GM10248 (cell line): ENCODE results near the gene PRELID2.

ENCODE experiments used
- CTCF ChIA-PET: fragments of 300-600 bp; sonication (Branson Sonifier 250); formaldehyde crosslinking; extraction: SDS; loops from one replicate; lab custom pipeline; 2021; ENCODE audit warnings: antibody characterized with exemption; lab: Yijun Ruan, JAX
- POLR2A ChIA-PET: fragments of 350-650 bp; sonication (Branson Sonifier 250); formaldehyde crosslinking; extraction: SDS; loops from one replicate; lab custom pipeline; 2020; ENCODE audit warnings: antibody characterized with exemption; lab: Yijun Ruan, JAX
- DNase-seq: peaks from one replicate; pipeline ENCODE4 v3.0.0; 2012; ENCODE audit errors: extremely low spot score
- TF ChIP-seq, protein P1 (sequence below): IDR thresholded peaks from 2 replicates; pipeline ENCODE4 v1.5.1; 2012; ENCODE audit warnings: mild to moderate bottlenecking, low read depth; ENCODE audit errors: extremely low read depth, missing control alignments, control extremely low read depth

Gene PRELID2

DNA sequence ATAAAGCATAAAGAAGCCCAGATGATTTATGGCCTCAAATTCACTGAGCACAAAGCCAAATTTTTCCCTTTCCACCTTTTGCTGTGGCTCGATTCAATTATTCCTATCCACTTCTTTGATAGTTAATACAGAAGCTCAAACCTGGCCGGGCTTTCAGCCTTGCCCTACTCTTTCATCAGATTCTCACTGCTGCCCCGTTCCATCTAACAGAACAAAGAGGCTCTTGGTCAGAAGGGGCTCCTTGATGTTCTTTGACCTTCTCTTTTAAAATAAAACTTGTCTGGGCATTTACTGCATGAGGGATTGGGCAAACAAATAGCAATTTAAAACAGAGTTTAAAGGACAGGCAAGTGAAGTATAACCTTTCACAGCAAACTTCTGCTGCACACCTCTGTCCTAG lies 27.9 kb upstream of the PRELID2 start:
- ChIA-PET POLR2A (no interaction called here), CTCF (no interaction called here)
- DNase-seq: no peak
- TF ChIP-seq, protein P1, sequence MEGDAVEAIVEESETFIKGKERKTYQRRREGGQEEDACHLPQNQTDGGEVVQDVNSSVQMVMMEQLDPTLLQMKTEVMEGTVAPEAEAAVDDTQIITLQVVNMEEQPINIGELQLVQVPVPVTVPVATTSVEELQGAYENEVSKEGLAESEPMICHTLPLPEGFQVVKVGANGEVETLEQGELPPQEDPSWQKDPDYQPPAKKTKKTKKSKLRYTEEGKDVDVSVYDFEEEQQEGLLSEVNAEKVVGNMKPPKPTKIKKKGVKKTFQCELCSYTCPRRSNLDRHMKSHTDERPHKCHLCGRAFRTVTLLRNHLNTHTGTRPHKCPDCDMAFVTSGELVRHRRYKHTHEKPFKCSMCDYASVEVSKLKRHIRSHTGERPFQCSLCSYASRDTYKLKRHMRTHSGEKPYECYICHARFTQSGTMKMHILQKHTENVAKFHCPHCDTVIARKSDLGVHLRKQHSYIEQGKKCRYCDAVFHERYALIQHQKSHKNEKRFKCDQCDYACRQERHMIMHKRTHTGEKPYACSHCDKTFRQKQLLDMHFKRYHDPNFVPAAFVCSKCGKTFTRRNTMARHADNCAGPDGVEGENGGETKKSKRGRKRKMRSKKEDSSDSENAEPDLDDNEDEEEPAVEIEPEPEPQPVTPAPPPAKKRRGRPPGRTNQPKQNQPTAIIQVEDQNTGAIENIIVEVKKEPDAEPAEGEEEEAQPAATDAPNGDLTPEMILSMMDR: no peak

DNA sequence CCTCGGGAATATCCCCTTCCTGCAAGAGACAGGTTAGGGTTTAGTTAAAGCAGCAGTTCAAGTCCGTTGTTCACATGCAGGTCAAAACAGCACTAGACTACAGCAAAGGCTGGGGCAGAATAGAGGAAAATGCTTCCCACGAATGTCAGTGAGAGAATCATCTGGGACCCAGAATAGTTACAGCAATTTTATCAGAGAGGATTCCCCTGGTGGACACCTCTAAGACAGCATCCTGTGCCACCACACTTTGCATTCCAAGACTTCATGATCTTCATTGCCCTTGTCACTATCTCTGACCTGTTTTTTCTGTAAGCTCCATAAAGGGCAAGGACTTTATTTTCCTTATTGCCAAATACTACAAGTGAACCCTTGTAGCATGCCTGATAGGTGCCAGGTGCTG lies 24.8 kb upstream of the PRELID2 start:
- DNase-seq: no peak
- TF ChIP-seq, protein P1: no peak
- ChIA-PET CTCF (interaction anchor here (1.1 to 1.4 kb wide), 2 partner anchors 9 to 53 kb away, joined by 3 to 4 read pairs; no protein-coding TSS in a partner anchor), POLR2A (no interaction called here)

DNA sequence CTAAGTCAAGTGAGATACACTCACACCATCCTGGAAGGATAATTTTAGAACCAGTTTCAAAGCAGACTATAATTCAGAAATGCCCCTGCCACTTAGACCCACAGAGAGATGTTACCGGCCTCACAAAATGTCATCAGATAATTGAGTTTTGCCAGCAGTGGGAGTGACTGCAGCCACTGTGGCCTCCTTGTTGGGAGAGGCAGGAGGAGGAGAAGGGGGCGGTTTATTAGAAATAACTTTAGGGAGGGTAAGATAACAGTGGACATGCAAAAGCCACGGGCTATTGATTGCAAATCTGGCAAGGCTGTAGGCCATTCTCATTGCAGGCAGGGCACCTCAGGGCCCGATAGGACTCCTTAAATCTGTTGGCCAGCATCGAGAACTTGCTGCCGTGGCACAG lies 24.3 kb upstream of the PRELID2 start:
- TF ChIP-seq, protein P1: no peak
- CTCF ChIA-PET: interaction anchor here (1.4 kb wide), 1 partner anchor 53 kb away, joined by 3 read pairs; no protein-coding TSS in a partner anchor
- DNase-seq: no peak

DNA sequence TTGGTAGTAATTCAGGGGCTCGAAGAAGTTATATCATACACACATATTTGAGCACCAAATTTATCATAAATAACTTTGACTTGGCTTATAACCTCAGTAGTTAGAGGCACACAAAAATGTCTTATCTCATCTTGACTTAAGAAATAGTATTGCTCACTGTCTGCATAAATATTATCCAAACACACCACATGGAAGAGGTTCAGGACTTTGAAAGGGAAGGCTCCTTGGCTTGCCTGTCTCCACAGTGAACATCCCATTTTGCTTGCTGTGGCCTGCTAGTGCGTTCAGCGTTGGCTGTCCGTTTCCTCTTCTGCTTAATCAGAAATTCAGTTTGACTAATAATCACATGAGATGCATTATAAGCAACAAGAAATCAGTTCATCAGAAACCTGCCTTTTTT lies 23.8 kb upstream of the PRELID2 start:
- no peak for DNase-seq
- ChIA-PET POLR2A (no interaction called here), CTCF (no interaction called here)
- TF ChIP-seq, protein P1: no peak

More for the DNA sequence above, 24.3 kb upstream of the PRELID2 start:
- POLR2A ChIA-PET: no interaction called here

DNA sequence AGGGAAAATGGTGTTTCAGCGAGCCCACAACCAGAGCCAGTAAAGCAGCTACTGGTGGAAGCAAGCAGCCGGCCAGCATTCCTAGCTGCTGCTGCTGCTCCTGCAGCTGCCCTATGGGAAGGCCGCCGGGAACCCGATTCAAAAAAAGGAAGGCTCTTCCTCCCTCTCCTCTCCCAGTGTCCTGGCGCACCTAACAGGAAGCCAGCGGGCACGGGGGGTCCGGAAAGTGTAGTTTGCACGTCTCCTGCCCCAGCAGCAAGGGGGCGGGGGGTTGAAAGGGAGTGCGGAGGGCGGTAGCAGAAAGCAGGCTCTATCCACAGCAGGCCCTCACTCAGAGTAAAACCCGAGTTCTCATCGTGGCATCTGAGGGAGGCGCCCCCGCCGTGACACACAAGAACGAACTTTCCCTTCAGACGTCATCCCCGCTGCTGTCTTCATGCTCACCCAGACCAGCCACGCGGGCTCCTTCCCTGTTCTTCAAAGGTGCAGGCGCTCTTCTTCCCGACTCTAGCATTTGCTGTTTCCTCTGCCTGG lies 21.2 kb upstream of the PRELID2 start:
- DNase-seq: peak; percentile 13
- ChIA-PET CTCF (no interaction called here), POLR2A (no interaction called here)
- TF ChIP-seq, protein P1: no peak

DNA sequence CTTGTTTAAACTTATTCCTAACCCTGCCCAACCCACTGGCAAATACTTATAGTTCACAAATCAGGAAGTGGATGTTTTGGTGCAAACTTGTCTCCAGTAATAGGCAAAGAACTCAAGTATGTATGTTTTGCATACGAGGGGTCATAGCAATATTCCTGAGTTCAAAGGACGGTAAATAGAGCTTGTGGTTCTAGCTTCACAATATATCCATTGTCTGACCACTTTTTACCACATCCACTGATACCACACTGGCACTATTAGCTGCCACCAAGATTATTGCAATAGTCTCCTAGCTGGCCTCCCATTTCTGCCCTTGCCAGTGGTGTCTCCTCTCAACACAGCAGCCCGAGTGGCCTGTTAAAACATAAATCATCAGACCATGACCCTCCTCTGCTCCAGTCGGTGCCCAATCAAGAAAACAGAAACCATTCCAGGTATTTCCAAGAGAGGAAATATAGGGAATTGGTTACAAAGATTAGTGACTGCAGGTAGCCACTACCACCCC lies 20.7 kb upstream of the PRELID2 start:
- TF ChIP-seq, protein P1: no peak
- CTCF ChIA-PET: no interaction called here
- DNase-seq: no peak
- POLR2A ChIA-PET: no interaction called here
